GM23338 (cell line): ENCODE data around the gene URAD. TPM values are rescaled to one million over a fixed set of nuclear protein-coding genes. Genes with fewer than 3 reads are reported as not detected.
"Not testable (repeated sequence)": the region's sequence is repeated elsewhere in the genome, so short reads cannot be mapped to it uniquely, and the experiment has no call there.

Experiments used
- ATAC-seq: fragments of 200-7000 bp; cut with Tn5 transposase; 3 replicates; pipeline ENCODE4 v1.9.1; 2020
- DNase-seq: peaks from one replicate; pipeline ENCODE4 v3.0.0-alpha.2; 2015; ENCODE audit warnings: low spot score
- H2AFZ ChIP-seq: fragments of 200-600 bp; sonication (generic); 2 replicates; pipeline ENCODE4 v1.8.0; 2016; ENCODE audit warnings: antibody characterized with exemption, mild to moderate bottlenecking, moderate library complexity
- H3F3A ChIP-seq: fragments of 200-600 bp; sonication (generic); replicated peaks from 2 replicates; pipeline ENCODE4 v1.8.0; 2017; ENCODE audit warnings: antibody characterized with exemption, mixed run types, low read depth
- H3K27ac ChIP-seq: fragments of 200-600 bp; sonication (generic); 2 replicates; pipeline ENCODE4 v1.6.1; 2016; ENCODE audit warnings: low read depth
- H3K27me3 ChIP-seq: fragments of 200-600 bp; sonication (generic); 2 replicates; pipeline ENCODE4 v1.8.0; 2016; ENCODE audit warnings: mild to moderate bottlenecking, mixed run types, moderate library complexity; ENCODE audit not compliant: insufficient read depth
- H3K36me3 ChIP-seq: fragments of 200-600 bp; sonication (generic); 2 replicates; pipeline ENCODE4 v1.8.0; 2016; ENCODE audit warnings: mild to moderate bottlenecking; ENCODE audit not compliant: insufficient read depth
- H3K4me1 ChIP-seq: fragments of 200-600 bp; sonication (generic); 2 replicates; pipeline ENCODE4 v1.8.0; 2016; ENCODE audit warnings: mild to moderate bottlenecking, moderate library complexity; ENCODE audit not compliant: insufficient read depth
- H3K4me2 ChIP-seq: fragments of 200-600 bp; sonication (generic); 2 replicates; pipeline ENCODE4 v1.7.1; 2017; ENCODE audit warnings: mixed run types
- H3K4me3 ChIP-seq: fragments of 200-600 bp; sonication (generic); 2 replicates; pipeline ENCODE4 v1.6.1; 2016; ENCODE audit warnings: mixed run types
- H3K79me2 ChIP-seq: fragments of 200-600 bp; sonication (generic); replicated peaks from 2 replicates; pipeline ENCODE4 v1.8.0; 2017; ENCODE audit warnings: mild to moderate bottlenecking; ENCODE audit not compliant: insufficient read depth
- H3K9me2 ChIP-seq: fragments of 200-600 bp; sonication (generic); 2 replicates; pipeline ENCODE4 v1.8.0; 2017; ENCODE audit not compliant: insufficient read depth
- H4K20me1 ChIP-seq: fragments of 200-600 bp; sonication (generic); replicated peaks from 2 replicates; pipeline ENCODE4 v1.8.0; 2017; ENCODE audit warnings: mild to moderate bottlenecking; ENCODE audit not compliant: insufficient read depth
- H3K27ac Mint-ChIP-seq: 2 replicates; pipeline ENCODE4 v1.8.0; 2020; ENCODE audit warnings: inconsistent platforms, mild to moderate bottlenecking, moderate library complexity, mixed read lengths
- H3K27me3 Mint-ChIP-seq: 3 replicates; pipeline ENCODE4 v1.8.0; 2022; ENCODE audit warnings: low read depth, mild to moderate bottlenecking, moderate library complexity, mixed read lengths, inconsistent platforms; ENCODE audit not compliant: insufficient read depth, poor library complexity
- H3K36me3 Mint-ChIP-seq: 3 replicates; pipeline ENCODE4 v1.8.0; 2021; ENCODE audit warnings: low read depth, mild to moderate bottlenecking, inconsistent platforms, moderate library complexity, mixed read lengths
- H3K4me1 Mint-ChIP-seq: 3 replicates; pipeline ENCODE4 v1.8.0; 2020; ENCODE audit warnings: mild to moderate bottlenecking, inconsistent platforms, mixed read lengths
- H3K4me3 Mint-ChIP-seq: 3 replicates; pipeline ENCODE4 v1.8.0; 2021; ENCODE audit warnings: moderate library complexity, mild to moderate bottlenecking, inconsistent platforms, mixed read lengths
- H3K9me3 Mint-ChIP-seq: 3 replicates; pipeline ENCODE4 v1.8.0; 2020; ENCODE audit warnings: moderate library complexity, mild to moderate bottlenecking, inconsistent platforms, mixed read lengths
- CREB1 ChIP-seq: fragments of 250-450 bp; sonication (Bioruptor Pico); IDR thresholded peaks from 2 replicates; pipeline ENCODE4 v1.5.0; 2020; ENCODE audit warnings: low read depth, mild to moderate bottlenecking, moderate library complexity
- EZH2 ChIP-seq: fragments of 200-600 bp; sonication (generic); IDR thresholded peaks from one replicate; pipeline ENCODE4 v1.8.0; 2017; ENCODE audit warnings: antibody characterized with exemption, mild to moderate bottlenecking, low read depth; ENCODE audit not compliant: unreplicated experiment
- EZH2phosphoT487 ChIP-seq: fragments of 200-600 bp; sonication (generic); IDR thresholded peaks from one replicate; pipeline ENCODE4 v1.8.1; 2018; ENCODE audit warnings: antibody characterized with exemption; ENCODE audit not compliant: unreplicated experiment
- JUNB ChIP-seq: IDR thresholded peaks from one replicate; pipeline ENCODE4 v1.6.1; 2016; ENCODE audit warnings: antibody characterized with exemption; ENCODE audit not compliant: unreplicated experiment
- NANOG ChIP-seq: IDR thresholded peaks from 2 replicates; pipeline ENCODE4 v1.6.1; 2016; ENCODE audit warnings: antibody characterized with exemption, borderline replicate concordance
- POLR2AphosphoS5 ChIP-seq: IDR thresholded peaks from 2 replicates; pipeline ENCODE4 v1.6.1; 2016; ENCODE audit warnings: antibody characterized with exemption, low read depth
- STAT1 ChIP-seq: IDR thresholded peaks from one replicate; pipeline ENCODE4 v1.6.1; 2016; ENCODE audit warnings: antibody characterized with exemption; ENCODE audit not compliant: unreplicated experiment
- ZNF114 ChIP-seq: fragments of 250-450 bp; sonication (Bioruptor Pico); IDR thresholded peaks from 2 replicates; pipeline ENCODE4 v1.5.0; 2020; ENCODE audit warnings: mild to moderate bottlenecking, moderate library complexity
- ZNF331 ChIP-seq: fragments of 250-450 bp; sonication (Bioruptor Pico); IDR thresholded peaks from 2 replicates; pipeline ENCODE4 v1.5.0; 2020; ENCODE audit warnings: low read depth, mild to moderate bottlenecking, moderate library complexity
- polyA plus RNA-seq: library from polyadenylated mRNA; unstranded; fragments of >200 nt; fragmentation: Nextera tagmentation; extraction: Ambion mirVana; gene quantifications from 2 replicates; pipeline ENCODE4 v1.2.1, GENCODE V29; 2016
- total RNA-seq: library from RNA; depleted of rRNA; stranded (reverse); fragments of >200 nt; shearing (Covaris generic); gene quantifications from 2 replicates; pipeline ENCODE4 v1.2.3, GENCODE V29; 2014
- TF ChIP-seq, protein P1 (sequence below): IDR thresholded peaks from one replicate; pipeline ENCODE4 v1.6.1; 2018; ENCODE audit warnings: antibody characterized with exemption; ENCODE audit not compliant: unreplicated experiment
- TF ChIP-seq, protein P2 (sequence below), 2 experiments: fragments of 200-600 bp in 1 of 2; sonication (generic) in 1 of 2; conservative IDR thresholded peaks; 2 replicates each; pipeline versions ENCODE4 v1.5.1 to v1.6.1; 2016 to 2017; ENCODE audit warnings: antibody characterized with exemption in 2 of 2, low read depth in 2 of 2, mild to moderate bottlenecking in 2 of 2, moderate library complexity in 1 of 2
- TF ChIP-seq, protein P3 (sequence below): IDR thresholded peaks from 2 replicates; pipeline ENCODE4 v1.6.1; 2016; ENCODE audit warnings: antibody characterized with exemption

URAD gene
- total and polyA plus RNA-seq, 2 experiments from 2014 or later = not detected

DNA sequence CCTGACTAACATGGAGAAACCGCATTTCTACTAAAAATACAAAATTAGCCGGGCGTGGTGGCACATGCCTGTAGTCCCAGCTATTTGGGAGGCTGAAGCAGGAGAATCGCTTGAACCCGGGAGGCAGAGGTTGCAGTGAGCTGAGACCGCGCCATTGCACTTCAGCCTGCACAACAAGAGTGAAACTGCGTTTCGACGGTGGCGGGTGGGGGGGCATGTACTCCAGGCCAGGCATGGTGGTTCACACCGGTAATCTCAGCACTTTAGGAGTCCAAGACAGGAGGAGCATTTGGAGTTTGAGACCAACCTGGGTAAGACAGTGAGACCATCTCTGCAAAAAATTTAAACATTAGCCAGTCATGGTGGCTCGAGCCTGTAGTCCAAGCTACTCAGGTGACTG is 24.3 kb downstream of the URAD start:
- H3K4me1 ChIP-seq = peaks cover 61% of the 10 kb centered on the region
- H3K4me2 ChIP-seq, H2AFZ ChIP-seq, H3K4me3 ChIP-seq, H3K27ac ChIP-seq, H3K27ac Mint-ChIP-seq, H3K36me3 ChIP-seq, H3K9me2 ChIP-seq, H3K4me3 Mint-ChIP-seq, H3K79me2 ChIP-seq, H3K36me3 Mint-ChIP-seq, H3K9me3 Mint-ChIP-seq, ATAC-seq, DNase-seq: not testable (repeated sequence)
- Mint-ChIP-seq H3K4me1 (peaks cover 54% of the 10 kb centered on the region), H3K27me3 (peaks cover 99% of the 10 kb centered on the region)
- peaks cover 100% of the 10 kb centered on the region for H3K27me3 ChIP-seq
- H3F3A ChIP-seq = peaks cover 42% of the 10 kb centered on the region
- peak; percentile 46 for TF ChIP-seq EZH2
- TF ChIP-seq EZH2phosphoT487 = peak; percentile 45
- peaks cover 35% of the 10 kb centered on the region for H4K20me1 ChIP-seq

GRCh38 chr13:27963491-27963890 is 25.0 kb downstream of the URAD start:
- peaks cover 35% of the 10 kb centered on the region for H4K20me1 ChIP-seq
- Mint-ChIP-seq H3K4me1 (peaks cover 52% of the 10 kb centered on the region), H3K9me3 (no peaks in the 10 kb centered on the region; the same call in 2 of the 3 replicates), H3K4me3 (no peak overlapping the region; the same call in 2 of the 3 replicates), H3K27ac (no peak overlapping the region), H3K36me3 (no peaks in the 10 kb centered on the region; the same call in 2 of the 3 replicates), H3K27me3 (peaks cover 99% of the 10 kb centered on the region)
- no peak for TF ChIP-seq POLR2AphosphoS5
- TF ChIP-seq ZNF331 = no peak
- TF ChIP-seq, protein P1, sequence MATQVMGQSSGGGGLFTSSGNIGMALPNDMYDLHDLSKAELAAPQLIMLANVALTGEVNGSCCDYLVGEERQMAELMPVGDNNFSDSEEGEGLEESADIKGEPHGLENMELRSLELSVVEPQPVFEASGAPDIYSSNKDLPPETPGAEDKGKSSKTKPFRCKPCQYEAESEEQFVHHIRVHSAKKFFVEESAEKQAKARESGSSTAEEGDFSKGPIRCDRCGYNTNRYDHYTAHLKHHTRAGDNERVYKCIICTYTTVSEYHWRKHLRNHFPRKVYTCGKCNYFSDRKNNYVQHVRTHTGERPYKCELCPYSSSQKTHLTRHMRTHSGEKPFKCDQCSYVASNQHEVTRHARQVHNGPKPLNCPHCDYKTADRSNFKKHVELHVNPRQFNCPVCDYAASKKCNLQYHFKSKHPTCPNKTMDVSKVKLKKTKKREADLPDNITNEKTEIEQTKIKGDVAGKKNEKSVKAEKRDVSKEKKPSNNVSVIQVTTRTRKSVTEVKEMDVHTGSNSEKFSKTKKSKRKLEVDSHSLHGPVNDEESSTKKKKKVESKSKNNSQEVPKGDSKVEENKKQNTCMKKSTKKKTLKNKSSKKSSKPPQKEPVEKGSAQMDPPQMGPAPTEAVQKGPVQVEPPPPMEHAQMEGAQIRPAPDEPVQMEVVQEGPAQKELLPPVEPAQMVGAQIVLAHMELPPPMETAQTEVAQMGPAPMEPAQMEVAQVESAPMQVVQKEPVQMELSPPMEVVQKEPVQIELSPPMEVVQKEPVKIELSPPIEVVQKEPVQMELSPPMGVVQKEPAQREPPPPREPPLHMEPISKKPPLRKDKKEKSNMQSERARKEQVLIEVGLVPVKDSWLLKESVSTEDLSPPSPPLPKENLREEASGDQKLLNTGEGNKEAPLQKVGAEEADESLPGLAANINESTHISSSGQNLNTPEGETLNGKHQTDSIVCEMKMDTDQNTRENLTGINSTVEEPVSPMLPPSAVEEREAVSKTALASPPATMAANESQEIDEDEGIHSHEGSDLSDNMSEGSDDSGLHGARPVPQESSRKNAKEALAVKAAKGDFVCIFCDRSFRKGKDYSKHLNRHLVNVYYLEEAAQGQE = no peak
- TF ChIP-seq JUNB = no peak
- TF ChIP-seq, protein P2, sequence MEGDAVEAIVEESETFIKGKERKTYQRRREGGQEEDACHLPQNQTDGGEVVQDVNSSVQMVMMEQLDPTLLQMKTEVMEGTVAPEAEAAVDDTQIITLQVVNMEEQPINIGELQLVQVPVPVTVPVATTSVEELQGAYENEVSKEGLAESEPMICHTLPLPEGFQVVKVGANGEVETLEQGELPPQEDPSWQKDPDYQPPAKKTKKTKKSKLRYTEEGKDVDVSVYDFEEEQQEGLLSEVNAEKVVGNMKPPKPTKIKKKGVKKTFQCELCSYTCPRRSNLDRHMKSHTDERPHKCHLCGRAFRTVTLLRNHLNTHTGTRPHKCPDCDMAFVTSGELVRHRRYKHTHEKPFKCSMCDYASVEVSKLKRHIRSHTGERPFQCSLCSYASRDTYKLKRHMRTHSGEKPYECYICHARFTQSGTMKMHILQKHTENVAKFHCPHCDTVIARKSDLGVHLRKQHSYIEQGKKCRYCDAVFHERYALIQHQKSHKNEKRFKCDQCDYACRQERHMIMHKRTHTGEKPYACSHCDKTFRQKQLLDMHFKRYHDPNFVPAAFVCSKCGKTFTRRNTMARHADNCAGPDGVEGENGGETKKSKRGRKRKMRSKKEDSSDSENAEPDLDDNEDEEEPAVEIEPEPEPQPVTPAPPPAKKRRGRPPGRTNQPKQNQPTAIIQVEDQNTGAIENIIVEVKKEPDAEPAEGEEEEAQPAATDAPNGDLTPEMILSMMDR (conservative IDR thresholded peaks at IDR 0.05; ENCODE audit: low read depth in 2 of 2) = no peak
- no peak for TF ChIP-seq CREB1
- TF ChIP-seq NANOG = no peak
- TF ChIP-seq ZNF114 (CRISPR knock-in tag) = no peak
- TF ChIP-seq STAT1 = no peak
- TF ChIP-seq, protein P3, sequence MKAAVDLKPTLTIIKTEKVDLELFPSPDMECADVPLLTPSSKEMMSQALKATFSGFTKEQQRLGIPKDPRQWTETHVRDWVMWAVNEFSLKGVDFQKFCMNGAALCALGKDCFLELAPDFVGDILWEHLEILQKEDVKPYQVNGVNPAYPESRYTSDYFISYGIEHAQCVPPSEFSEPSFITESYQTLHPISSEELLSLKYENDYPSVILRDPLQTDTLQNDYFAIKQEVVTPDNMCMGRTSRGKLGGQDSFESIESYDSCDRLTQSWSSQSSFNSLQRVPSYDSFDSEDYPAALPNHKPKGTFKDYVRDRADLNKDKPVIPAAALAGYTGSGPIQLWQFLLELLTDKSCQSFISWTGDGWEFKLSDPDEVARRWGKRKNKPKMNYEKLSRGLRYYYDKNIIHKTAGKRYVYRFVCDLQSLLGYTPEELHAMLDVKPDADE = no peak
- ATAC-seq (no peak), DNase-seq (no peak)
- no peaks in the 10 kb centered on the region for H3K79me2 ChIP-seq
- no peak overlapping the region for H3K27ac ChIP-seq
- no peaks in the 10 kb centered on the region for H3K36me3 ChIP-seq
- H3K4me2 ChIP-seq = no peak overlapping the region; the same call in 1 of the 2 replicates
- H3K4me1 ChIP-seq = peaks cover 61% of the 10 kb centered on the region
- peaks cover 100% of the 10 kb centered on the region for H3K27me3 ChIP-seq
- H3F3A ChIP-seq = peaks cover 47% of the 10 kb centered on the region
- 0 out of 2 replicates have a peak overlapping the region, but pooled peaks have one; percentile 55 for H3K4me3 ChIP-seq
- H2AFZ ChIP-seq = no peak overlapping the region
- H3K9me2 ChIP-seq = no peaks in the 10 kb centered on the region
